GM18873 (cell line): ENCODE data around the gene RXRA.

Experiments used
- ATAC-seq: cut with Tn5 transposase; IDR thresholded peaks from one replicate; pipeline ENCODE4 v1.9.1; 2021; ENCODE audit warnings: mild to moderate bottlenecking, moderate library complexity, moderate number of reproducible peaks; ENCODE audit not compliant: unreplicated experiment, low FRiP score

RXRA gene

DNA sequence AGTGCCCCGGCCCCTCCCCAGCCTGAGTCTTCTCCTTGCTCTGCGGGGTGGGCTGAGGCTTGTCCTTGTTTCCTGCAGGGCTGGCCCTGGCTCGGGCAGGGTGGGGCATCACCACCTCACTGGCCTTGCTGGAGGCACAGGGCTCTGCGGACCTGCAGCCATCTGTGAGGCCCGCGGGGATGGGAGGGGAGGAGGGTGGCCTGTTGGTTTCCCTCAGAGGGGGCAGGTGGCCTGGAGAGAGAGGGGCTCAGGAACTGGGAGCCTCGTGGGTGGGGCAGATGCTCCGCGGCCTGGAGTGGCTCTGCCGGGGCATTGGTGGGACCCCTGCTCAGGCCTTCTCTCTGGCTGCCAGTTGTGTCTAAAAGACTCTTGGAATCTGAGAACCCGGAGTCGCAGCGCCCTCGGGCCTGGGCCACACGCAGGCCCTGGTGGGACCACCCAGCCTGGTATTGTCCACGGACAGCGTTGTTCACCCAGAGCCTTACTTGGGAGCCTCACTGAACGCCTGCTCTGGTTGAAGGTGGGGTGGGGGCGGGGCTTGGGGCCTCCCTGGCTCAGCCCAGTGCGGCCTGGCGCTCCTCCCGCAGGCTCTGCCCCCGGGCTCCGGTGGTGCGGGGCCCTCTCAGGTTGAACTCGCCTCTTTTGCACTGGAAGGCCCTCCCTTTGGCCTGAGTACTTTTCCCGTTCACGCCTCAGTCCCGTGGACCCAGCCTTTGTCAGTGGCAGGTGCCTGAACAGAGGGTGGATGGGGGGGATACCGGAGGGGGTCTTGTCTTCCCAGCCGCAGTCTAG, 111.3 kb downstream of the RXRA start:
- no peak for ATAC-seq

DNA sequence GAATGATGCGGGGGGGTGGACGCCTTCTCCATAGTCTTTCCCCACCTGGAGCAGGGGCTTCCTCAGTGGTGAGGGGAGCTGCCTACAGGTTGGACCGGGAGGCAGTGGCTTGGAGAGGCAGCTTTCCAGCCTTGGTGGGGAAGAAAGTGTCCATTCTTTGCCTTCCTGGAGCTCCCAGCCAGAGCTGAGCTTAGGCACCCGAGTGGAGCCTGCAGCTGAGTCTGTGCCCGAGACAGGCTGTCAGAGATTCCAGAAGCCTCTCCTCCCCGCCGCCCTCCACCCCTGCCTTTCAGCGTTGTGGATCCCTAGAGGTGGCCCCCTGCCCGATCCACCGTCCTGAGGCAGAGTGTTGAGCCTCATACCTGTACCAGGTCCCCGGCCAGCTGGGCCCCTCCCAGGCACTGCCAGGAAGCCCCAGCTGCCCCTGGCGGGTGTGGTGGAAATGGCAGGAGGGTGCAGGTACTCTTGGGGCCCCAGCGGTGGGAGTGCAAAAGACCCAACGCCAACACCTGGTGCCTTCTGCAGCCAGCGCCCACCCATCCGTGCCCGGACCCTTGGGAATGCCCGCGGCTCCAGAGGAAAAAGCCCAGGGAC, 112.0 kb downstream of the RXRA start:
- ATAC-seq, result no peak

DNA sequence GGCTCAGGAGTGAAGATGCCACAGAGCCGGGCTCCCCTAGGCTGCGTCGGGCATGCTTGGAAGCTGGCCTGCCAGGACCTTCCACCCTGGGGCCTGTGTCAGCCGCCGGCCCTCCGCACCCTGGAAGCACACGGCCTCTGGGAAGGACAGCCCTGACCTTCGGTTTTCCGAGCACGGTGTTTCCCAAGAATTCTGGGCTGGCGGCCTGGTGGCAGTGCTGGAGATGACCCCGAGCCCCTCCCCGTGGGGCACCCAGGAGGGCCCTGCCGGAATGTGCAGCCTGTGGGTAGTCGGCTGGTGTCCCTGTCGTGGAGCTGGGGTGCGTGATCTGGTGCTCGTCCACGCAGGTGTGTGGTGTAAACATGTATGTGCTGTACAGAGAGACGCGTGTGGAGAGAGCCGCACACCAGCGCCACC, 113.1 kb downstream of the RXRA start:
- no peak for ATAC-seq

DNA sequence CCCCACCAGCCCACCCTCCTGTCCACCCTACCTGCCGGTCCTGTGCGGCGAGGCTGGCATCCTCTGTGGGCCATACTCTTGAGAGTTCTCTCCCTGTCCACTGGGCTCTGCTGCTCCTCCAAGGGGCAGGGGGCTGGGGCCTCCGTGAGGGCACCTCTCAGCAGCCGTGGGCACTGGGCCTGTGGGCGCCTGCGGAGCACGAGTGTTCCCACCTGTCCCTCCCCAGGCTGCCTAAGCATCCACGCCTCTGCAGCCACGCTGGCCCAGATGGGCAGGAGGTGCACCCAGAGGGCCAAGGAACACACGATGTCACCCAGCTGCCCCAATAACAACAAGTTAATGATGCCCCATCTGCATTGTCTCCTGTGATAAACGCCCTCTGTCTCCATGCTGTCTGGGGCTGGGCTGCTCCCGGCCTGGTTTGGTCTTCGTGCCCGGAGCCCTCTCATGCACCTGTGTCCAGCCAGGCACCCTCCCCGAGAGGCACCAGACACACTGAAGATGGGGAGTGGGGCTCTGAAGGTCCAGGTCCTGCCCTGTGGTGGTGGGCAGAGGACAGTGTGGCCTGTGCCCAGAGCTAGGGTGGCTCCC, 114.5 kb downstream of the RXRA start:
- no peak for ATAC-seq

DNA sequence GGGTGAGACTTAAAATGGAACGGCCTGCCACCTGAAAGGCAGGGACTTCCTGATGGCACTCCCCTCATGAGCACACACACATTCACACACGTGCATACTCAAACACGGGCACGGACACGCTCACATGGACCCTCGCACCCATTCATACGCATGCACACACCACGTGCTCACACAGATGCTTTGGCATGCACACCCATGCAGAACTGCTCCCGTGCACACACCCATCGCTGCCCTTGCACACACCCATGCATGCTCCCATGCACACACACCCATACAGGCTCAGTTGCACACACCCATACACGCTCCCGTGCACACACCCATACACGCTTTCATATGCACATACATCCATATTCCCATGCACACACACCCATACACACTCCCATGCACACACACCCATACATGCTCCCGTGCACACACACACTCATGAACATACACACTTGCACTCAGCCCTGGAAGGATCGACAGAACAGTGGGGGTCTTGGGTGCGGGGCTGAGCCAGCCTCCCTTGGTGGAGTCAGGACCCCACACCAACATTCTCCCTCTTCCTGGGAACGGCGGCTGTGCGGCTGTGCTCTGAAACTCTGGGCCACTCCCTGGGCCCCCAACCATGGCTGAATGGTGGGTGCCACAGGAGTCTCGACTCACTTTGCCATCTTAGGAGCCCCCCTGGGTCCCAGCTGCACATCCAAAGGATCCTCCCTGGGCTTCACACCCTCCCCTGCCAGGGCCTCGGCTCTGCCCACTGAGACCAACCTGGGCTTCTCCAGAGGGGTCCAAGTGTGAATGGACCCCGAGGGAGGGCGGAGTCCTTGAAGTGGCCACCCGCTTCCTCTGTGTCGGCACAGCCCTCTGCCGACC, 115.2 kb downstream of the RXRA start:
- ATAC-seq, result no peak

- no peak for ATAC-seq
These were observed 115.8 kb downstream of the RXRA start for GRCh38 chr9:134442085-134442474.

DNA sequence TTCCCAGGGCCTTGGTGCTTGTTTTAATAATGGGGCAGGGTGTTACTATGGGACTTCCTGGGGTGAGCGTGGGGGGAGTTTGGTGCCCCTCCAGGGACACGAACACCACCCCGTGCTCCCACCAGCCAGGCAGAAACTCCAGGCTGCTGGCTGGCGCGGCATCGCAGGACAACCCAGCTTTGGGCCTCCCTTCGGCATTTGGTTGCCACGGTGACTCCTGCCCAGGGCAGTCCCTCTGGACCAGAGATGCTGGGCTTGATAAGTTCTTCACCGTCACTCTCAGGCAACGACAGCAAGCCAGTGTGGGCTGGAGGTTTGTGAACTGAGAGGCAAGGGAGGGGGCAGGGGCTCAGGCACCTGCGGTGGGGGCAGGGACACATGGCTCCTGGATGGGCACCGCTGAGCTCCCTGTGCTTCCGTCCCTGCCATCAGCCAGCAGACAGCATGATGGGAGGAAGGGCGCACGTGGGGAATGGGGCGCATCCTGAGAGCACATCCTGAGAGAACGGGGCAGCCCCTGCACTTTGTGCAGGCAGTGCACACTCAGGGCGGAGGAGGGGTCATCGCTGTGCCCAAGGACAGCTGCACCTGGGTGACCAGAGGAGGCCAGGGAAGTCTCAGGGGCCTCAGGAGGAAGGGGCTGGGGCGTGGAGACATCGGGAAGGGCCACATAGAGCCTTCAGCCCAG, 116.4 kb downstream of the RXRA start:
- no peak for ATAC-seq

DNA sequence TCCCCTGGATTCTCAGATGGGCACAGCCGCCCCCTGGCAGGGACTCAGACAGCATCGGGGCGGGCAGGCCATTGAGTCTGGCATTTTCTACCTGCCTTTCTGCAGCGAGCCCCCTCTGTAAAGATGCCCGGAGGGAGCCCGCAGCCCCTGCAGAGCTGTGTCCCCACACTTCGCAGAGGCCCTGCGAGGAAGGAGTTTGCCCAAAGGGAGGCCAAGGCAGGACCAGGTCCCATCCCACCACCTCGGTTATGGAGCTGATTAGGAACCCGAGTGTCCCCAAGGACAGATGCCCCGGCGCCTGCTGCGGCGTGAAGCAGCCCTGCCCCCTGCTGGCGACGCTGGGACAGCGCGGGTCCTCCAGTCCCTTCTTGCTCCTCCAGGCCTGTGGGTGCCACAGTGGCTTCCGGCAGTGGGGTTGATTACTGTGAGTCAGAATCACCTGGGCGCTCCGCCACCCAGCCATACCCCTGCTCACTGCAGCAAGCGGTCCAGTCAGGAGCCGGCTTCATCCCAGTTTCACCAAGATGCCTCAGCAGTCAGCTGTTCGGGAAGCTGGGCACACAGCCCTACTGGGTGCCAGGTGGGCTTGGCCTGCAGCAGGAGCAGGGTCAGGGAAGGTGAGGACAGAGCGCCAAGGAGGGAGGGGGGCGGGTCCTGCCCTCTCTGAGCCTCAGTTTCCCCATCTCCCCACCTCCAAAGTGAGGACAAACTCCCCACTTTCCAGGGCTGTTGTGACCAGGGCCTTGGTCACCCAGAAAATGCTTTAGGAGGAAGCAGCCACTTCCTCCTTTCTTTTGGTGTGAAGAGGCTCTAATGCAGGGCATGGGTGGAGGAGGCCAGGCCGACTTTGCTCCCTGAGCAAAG, 117.2 kb downstream of the RXRA start:
- ATAC-seq, result peak; percentile 43

DNA sequence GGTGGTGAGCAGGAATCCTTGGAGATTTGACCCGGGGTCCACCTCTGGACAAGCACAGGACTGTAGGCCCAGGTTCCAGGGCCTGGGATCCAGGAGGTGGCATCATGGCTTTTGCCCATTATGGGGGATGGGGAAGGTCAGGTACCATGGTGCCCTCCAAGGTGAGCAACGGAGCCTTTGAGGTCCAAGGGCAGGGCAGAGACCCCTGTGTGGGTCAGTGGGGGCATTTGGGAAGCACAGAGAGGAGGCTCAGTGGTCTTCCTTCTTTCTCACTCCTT, 117.7 kb downstream of the RXRA start:
- no peak for ATAC-seq

GRCh38 chr9:134445000-134445399, 118.7 kb downstream of the RXRA start:
- no peak for ATAC-seq

DNA sequence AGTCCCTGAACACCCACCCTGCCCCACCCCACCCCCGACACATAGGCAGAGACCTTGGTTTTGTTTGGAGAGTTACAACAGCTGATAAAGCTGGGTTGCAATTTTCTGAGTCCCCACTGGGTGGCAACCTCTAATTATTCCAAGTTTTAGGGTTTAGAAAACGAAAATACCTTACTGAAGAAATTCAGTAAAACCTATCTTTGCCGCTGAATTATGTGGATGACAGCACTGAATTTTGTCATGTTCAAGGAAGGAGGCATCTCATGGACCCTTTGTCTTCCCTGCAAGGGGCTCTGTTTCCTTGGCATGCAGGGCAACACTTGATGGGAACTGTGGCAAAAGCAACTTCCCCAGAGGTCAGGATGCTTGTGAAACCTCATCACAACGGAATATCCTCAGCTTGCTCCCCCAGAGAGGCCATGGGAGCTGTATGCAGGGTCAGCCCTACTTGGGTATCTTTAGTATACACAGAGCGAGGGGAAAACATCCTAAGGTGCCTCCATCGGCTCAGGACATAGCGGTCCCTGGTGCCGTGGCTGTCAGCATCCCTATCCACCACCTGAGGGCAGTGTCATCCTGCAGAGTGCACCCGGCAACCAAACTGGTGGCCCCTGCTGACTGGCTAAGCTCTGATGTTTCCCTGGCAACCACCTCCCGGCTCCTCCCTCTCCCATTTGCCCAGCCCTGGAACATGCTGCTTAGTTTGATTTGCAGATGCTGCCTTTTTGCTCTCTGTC, 123.1 kb downstream of the RXRA start:
- peak; percentile 76 for ATAC-seq

- no peak for ATAC-seq
These were observed 125.6 kb downstream of the RXRA start for GRCh38 chr9:134451700-134452458.

GRCh38 chr9:134452728-134453127, 126.5 kb downstream of the RXRA start:
- no peak for ATAC-seq

DNA sequence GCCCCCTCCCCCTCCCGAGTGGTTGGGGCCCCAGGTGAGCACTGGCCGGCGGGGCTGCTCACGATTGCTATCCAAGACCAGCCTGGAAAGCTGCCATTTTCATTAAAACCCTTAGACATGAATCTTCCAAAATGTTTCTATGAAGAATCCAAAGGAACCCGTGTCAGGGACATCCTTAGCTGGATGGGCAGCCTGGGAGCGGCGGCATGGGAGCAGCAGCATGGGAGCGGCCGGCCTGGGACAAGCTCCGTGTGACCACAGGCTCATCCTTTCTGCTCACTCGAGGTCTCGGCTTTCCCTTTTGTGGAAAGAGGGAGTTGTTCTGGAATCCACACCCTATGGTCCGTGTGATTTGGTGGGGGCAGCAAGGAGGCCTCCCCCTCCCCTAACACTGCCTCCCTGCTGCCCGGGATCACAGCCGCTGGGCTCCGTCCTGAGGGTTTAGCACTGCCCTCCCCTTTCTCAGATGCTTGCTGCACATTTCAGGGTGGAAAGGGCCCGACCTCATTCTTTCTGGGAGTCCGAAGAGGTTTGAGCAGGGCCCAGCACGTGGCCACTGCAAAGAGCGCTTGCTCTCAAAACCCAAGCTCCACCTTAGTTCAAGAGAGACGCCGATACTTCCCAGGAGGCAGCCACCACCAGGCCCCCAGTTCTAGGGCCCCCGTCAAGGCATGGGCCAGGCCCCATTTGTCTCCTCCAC, 127.7 kb downstream of the RXRA start:
- ATAC-seq, result no peak

GRCh38 chr9:134454476-134454857, 128.2 kb downstream of the RXRA start:
- ATAC-seq, result no peak

GRCh38 chr9:134455021-134455471, 128.8 kb downstream of the RXRA start:
- no peak for ATAC-seq

DNA sequence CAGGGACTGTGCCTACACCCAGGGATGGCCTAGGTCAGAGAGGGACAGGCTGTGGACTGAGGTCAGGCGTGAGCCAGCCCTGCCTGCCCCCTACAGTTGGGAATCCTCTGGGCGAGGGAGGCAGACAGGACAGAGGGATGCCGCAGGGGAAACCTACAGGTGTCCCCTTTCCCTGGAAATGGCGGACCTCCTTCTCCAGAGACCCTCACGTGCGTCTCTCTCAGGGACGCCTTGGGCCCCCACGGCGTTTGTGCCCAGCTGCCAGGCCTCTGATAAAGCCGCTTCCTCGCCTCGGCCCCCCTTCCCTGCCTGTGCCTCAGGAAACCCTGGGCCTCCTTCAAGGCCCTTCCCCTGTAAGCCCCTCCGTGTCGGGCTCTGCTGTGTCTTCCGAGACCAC, 129.3 kb downstream of the RXRA start:
- no peak for ATAC-seq
